Activated CD8-positive, alpha-beta T cell treated with anti-CD3 and anti-CD28 coated beads for 36 hours (primary cell): Measurements from ENCODE around the gene MATN1. TPM values are rescaled to one million over a fixed set of nuclear protein-coding genes. Genes with fewer than 3 reads are reported as not detected.

Experiments
- ATAC-seq: fragments of 200-7000 bp; cut with Tn5 transposase; one replicate; pipeline ENCODE4 v1.10.0; 2021; ENCODE audit warnings: mild to moderate bottlenecking, moderate library complexity
- CTCF ChIA-PET: fragments of 350-600 bp; sonication (Branson Sonifier 250); formaldehyde crosslinking; loops from one replicate; lab custom pipeline; 2021; ENCODE audit warnings: antibody characterized with exemption; lab: Charles Lee
- POLR2A ChIA-PET: fragments of 350-600 bp; sonication (Branson Sonifier 250); formaldehyde crosslinking; loops from one replicate; lab custom pipeline; 2021; ENCODE audit warnings: antibody characterized with exemption; lab: Charles Lee
- DNase-seq: peaks from one replicate; pipeline ENCODE4 v3.0.0-alpha.2; 2020
- H3K27ac Mint-ChIP-seq: one replicate; pipeline ENCODE4 v1.8.0; 2021; ENCODE audit warnings: mild to moderate bottlenecking, mixed read lengths
- H3K27me3 Mint-ChIP-seq: one replicate; pipeline ENCODE4 v1.8.0; 2021; ENCODE audit warnings: mixed read lengths
- H3K36me3 Mint-ChIP-seq: one replicate; pipeline ENCODE4 v1.8.0; 2021; ENCODE audit warnings: low read depth, mixed read lengths
- H3K4me1 Mint-ChIP-seq: one replicate; pipeline ENCODE4 v1.8.0; 2021; ENCODE audit warnings: low read depth, mixed read lengths
- H3K4me3 Mint-ChIP-seq: one replicate; pipeline ENCODE4 v1.8.0; 2021; ENCODE audit warnings: mild to moderate bottlenecking, moderate library complexity, mixed read lengths
- H3K9me3 Mint-ChIP-seq: one replicate; pipeline ENCODE4 v1.8.0; 2021; ENCODE audit warnings: mixed read lengths
- intact Hi-C: fragments of 100-400 bp; cut with micrococcal nuclease; formaldehyde crosslinking; loops from one replicate; pipeline ENCODE4 v1.10.0; 2022
- total RNA-seq, 2 experiments: library from RNA; stranded (reverse); gene quantifications; one replicate each; pipeline ENCODE4 v1.2.3, GENCODE V29; 2021
- TF ChIP-seq, protein P1 (sequence below): fragments of 200-600 bp; IDR thresholded peaks from one replicate; pipeline ENCODE4 v1.8.0; 2022; ENCODE audit warnings: antibody characterized with exemption, mild to moderate bottlenecking

The MATN1 gene
- total RNA-seq, 2 experiments from 2014 or later: 0.45 to 1.4 TPM

DNA sequence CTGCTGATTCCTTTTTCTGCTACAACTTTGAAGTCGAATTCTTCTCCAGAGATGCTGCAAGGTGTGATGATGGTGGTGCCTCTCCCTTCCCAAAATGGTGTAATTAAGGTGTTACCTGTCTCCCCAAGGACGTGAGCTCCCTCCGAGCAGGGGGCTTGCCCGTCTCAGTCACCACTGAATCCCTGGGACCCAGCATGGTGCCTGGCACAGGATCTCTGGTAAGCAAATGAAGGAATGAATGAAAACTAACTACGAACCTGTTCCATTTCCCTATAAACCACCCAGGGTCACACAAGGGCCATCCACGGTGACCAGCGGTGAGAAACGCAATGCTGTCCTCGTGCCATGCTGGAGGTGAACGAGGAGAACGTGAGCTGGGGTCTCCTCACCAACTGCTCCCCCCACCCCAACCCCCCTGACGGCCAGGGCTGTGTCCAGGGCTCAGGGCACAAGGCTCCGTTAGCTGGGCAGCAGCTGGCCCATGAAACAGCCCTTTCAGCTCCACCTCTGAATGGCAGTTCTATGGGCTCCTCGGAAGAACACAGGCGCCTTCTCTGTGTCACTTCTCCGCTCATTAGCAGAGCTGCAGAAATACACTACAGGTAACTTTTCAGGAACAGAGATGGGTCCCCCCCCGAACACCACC is 2.2 kb upstream of the MATN1 start:
- intact Hi-C loops: no loop called here
- no peaks in the 10 kb centered on the region for H3K27me3 Mint-ChIP-seq
- no peak overlapping the region for H3K27ac Mint-ChIP-seq
- no peaks in the 10 kb centered on the region for H3K9me3 Mint-ChIP-seq
- H3K36me3 Mint-ChIP-seq: peaks cover 2% of the 10 kb centered on the region
- ChIA-PET CTCF (interaction anchor here (1.5 to 9.2 kb wide), 4 partner anchors 9 to 76 kb away, joined by 6 to 132 read pairs (median 19); no protein-coding TSS in a partner anchor), POLR2A (interaction anchor here (1.5 to 36.3 kb wide), 3 partner anchors 13 to 56 kb away, joined by 3 to 671 read pairs (median 6); partner anchors contain the start of gene LAPTM5)
- TF ChIP-seq, protein P1, sequence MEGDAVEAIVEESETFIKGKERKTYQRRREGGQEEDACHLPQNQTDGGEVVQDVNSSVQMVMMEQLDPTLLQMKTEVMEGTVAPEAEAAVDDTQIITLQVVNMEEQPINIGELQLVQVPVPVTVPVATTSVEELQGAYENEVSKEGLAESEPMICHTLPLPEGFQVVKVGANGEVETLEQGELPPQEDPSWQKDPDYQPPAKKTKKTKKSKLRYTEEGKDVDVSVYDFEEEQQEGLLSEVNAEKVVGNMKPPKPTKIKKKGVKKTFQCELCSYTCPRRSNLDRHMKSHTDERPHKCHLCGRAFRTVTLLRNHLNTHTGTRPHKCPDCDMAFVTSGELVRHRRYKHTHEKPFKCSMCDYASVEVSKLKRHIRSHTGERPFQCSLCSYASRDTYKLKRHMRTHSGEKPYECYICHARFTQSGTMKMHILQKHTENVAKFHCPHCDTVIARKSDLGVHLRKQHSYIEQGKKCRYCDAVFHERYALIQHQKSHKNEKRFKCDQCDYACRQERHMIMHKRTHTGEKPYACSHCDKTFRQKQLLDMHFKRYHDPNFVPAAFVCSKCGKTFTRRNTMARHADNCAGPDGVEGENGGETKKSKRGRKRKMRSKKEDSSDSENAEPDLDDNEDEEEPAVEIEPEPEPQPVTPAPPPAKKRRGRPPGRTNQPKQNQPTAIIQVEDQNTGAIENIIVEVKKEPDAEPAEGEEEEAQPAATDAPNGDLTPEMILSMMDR: no peak
- peaks cover 23% of the 10 kb centered on the region for H3K4me1 Mint-ChIP-seq
- H3K4me3 Mint-ChIP-seq: no peak overlapping the region
- DNase-seq: no peak
- ATAC-seq: no peak

DNA sequence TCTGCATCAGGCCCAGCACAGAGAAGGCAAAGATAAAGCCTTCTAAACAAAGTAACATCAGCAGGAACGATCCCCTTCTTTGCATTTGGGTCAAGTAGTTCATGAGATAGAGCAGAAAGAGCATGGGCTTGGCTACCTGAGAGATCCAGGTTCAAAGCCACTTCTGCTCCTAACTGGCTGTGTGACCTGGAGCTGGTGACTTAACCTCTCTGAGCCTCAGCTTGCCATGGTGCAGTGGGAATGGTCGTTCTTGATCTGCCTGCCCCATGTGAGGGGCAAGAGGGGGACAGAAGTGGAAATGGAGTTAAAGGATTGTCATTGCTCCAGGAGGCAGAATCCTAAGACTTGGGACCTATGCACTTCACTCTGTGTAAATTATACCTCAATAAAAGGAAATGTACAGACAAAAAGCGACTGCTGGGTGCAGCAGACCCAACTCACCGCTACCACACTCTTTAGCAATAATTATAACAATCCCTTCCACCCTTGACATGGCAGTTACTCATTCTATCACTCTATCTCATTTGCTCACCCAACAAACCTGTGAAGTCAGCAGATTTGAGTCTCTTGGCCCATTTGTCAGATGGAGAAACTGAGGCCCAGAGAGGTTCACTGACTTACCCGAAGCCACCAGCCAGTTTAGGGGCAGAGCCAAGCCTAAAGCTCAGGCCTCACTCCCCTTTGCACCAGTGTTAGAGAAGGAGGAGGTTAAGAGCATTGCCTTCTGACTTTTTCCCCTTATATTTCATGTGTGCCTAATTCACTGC is 1.5 kb upstream of the MATN1 start:
- POLR2A ChIA-PET: interaction anchor here (1.5 to 36.3 kb wide), 3 partner anchors 14 to 57 kb away, joined by 3 to 671 read pairs (median 6); partner anchors contain the start of gene LAPTM5

GRCh38 chr1:30724175-30724574 is 790 bp upstream of the MATN1 start:
- TF ChIP-seq, protein P1: peak; percentile 30
- no peak overlapping the region for H3K27ac Mint-ChIP-seq
- DNase-seq (no peak), ATAC-seq (no peak)
- H3K27me3 Mint-ChIP-seq: no peaks in the 10 kb centered on the region
- H3K4me3 Mint-ChIP-seq: no peak overlapping the region
- ChIA-PET CTCF (interaction anchor here (0.6 to 9.2 kb wide), 12 partner anchors 9 to 187 kb away, joined by 3 to 132 read pairs (median 4); partner anchors contain the start of gene LAPTM5), POLR2A (interaction anchor here (0.7 to 36.3 kb wide), 4 partner anchors 12 to 57 kb away, joined by 3 to 671 read pairs (median 4); partner anchors contain the start of gene LAPTM5)
- H3K9me3 Mint-ChIP-seq: no peaks in the 10 kb centered on the region
- H3K4me1 Mint-ChIP-seq: peaks cover 34% of the 10 kb centered on the region
- peaks cover 2% of the 10 kb centered on the region for H3K36me3 Mint-ChIP-seq
- intact Hi-C loops: loop anchor here (5.0 kb wide), 1 partner anchor 188 kb away; no protein-coding TSS in a partner anchor

More for the DNA sequence above, 1.5 kb upstream of the MATN1 start:
- Mint-ChIP-seq H3K27me3 (no peaks in the 10 kb centered on the region), H3K27ac (no peak overlapping the region), H3K4me3 (no peak overlapping the region), H3K4me1 (peaks cover 29% of the 10 kb centered on the region), H3K9me3 (no peaks in the 10 kb centered on the region), H3K36me3 (peaks cover 2% of the 10 kb centered on the region)
- no peak for ATAC-seq
- CTCF ChIA-PET: interaction anchor here (0.8 to 9.2 kb wide), 10 partner anchors 9 to 186 kb away, joined by 3 to 132 read pairs (median 4); partner anchors contain the start of gene LAPTM5
- no peak for DNase-seq
- intact Hi-C loops: loop anchor here (5.0 kb wide), 1 partner anchor 187 kb away; no protein-coding TSS in a partner anchor
- TF ChIP-seq, protein P1: no peak

DNA sequence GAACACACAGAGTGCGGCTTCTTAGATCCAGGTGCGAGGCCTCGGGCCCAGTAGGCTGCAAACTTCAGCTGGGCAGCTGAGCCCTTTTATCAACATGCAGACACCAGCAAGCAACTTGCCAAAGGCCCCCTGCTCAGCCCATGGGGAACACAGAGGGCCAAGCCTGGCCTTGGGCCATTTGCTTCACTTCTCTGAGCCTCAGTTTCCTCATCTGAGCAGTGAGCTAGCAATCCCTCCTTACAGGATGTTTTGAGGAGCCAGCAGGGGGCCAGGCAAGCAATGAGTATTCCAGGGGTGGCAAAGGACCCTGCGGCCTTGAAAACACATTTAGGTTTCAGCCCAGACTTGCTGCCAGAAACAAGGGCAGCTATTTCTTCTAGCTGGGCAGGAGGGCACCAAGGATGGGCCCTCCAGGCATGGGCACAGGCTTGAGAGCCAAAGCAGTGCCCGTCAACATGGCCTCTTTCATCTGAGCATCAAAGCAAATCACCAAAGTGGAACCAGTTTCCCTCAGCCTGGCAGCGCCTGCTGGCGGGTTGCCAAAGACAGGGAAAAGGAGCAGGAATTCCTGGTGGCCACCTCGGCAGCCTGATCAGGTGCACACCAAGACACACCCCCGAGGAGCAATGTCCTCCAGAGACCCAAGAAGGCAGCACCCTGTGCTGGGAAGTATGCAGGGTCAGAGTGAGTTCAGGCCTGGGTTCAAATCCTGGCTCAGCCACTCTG is 1.4 kb downstream of the MATN1 start:
- Mint-ChIP-seq H3K36me3 (peaks cover 2% of the 10 kb centered on the region), H3K27ac (no peak overlapping the region), H3K4me1 (peaks cover 32% of the 10 kb centered on the region), H3K27me3 (no peaks in the 10 kb centered on the region), H3K4me3 (no peak overlapping the region), H3K9me3 (no peaks in the 10 kb centered on the region)
- TF ChIP-seq, protein P1: no peak
- intact Hi-C loops: loop anchor here (5.0 kb wide), 1 partner anchor 190 kb away; no protein-coding TSS in a partner anchor
- ChIA-PET POLR2A (interaction anchor here (4.0 to 4.1 kb wide), 2 partner anchors 35 to 56 kb away, joined by 28 to 40 read pairs; partner anchors contain the start of gene LAPTM5), CTCF (interaction anchor here (0.7 to 4.4 kb wide), 7 partner anchors 23 to 190 kb away, joined by 3 to 283 read pairs (median 27); no protein-coding TSS in a partner anchor)
- DNase-seq (no peak), ATAC-seq (no peak)
